Stomach (tissue), 4 donors: Measurements from ENCODE around the gene VPS45.

Experiments used
- EP300 ChIP-seq: sonication (generic); formaldehyde crosslinking; IDR thresholded peaks from one replicate; pipeline ENCODE4 v1.6.1; 2017; ENCODE audit warnings: antibody characterized with exemption
- POLR2A ChIP-seq, 4 donors: fragments of 450-650 bp; IDR thresholded peaks; one replicate each; pipeline ENCODE4 v1.6.1; 2016; ENCODE audit warnings: antibody characterized with exemption in 4 of 4, control low read depth in 2 of 4, mild to moderate bottlenecking in 1 of 4, moderate library complexity in 1 of 4
- POLR2AphosphoS5 ChIP-seq, 3 donors: sonication (generic); formaldehyde crosslinking; IDR thresholded peaks; one replicate each; pipeline ENCODE4 v1.6.1; 2016; ENCODE audit warnings: antibody characterized with exemption in 3 of 3
- TF ChIP-seq, protein P1 (sequence below), 7 experiments: fragments of 450-650 bp in 4 of 7; fragments of 200-600 bp in 3 of 7; sonication (generic) in 3 of 7; IDR thresholded peaks; one replicate each; pipeline ENCODE4 v1.5.1; 2016 to 2019; ENCODE audit warnings: antibody characterized with exemption in 7 of 7, control low read depth in 2 of 7, mild to moderate bottlenecking in 1 of 7

GRCh38 chr1:150021191-150021694 lies 46.3 kb upstream of the VPS45 start:
- TF ChIP-seq, protein P1, sequence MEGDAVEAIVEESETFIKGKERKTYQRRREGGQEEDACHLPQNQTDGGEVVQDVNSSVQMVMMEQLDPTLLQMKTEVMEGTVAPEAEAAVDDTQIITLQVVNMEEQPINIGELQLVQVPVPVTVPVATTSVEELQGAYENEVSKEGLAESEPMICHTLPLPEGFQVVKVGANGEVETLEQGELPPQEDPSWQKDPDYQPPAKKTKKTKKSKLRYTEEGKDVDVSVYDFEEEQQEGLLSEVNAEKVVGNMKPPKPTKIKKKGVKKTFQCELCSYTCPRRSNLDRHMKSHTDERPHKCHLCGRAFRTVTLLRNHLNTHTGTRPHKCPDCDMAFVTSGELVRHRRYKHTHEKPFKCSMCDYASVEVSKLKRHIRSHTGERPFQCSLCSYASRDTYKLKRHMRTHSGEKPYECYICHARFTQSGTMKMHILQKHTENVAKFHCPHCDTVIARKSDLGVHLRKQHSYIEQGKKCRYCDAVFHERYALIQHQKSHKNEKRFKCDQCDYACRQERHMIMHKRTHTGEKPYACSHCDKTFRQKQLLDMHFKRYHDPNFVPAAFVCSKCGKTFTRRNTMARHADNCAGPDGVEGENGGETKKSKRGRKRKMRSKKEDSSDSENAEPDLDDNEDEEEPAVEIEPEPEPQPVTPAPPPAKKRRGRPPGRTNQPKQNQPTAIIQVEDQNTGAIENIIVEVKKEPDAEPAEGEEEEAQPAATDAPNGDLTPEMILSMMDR (IDR thresholded peaks at IDR 0.05): no peak
- TF ChIP-seq POLR2AphosphoS5 (IDR thresholded peaks at IDR 0.05) (peak in 2 of 3 donors; percentile 14 to 34), POLR2A (IDR thresholded peaks at IDR 0.05) (no peak), EP300 (no peak)
